ENCODE results near the gene PARD6A.
A peak's percentile ranks its signal among the peaks of the same experiment; 100 is the strongest.

The PARD6A gene

GRCh38 chr16:67645397-67646121 lies 15.2 kb upstream of the PARD6A start:
- Histone ChIP-seq H3K4me1 (ENCODE audit: control insufficient read depth, insufficient read depth, low read length) (no peaks in the 10 kb centered on the region), H3K36me3 (ENCODE audit: control insufficient read depth in 2 of 2, insufficient read depth in 1 of 2, low read length in 2 of 2) (no peaks in the 10 kb centered on the region), H3K27ac (ENCODE audit: extremely low read depth, low read depth, low read length) (no peak overlapping the region), H3K9me3 (ENCODE audit: control insufficient read depth, insufficient read depth, low read depth, low read length) (no peaks in the 10 kb centered on the region), H3K4me3 (ENCODE audit: low read depth, low read length) (peak overlapping the region; percentile 44)
- peak; percentile 30; the same call in 1 of the 2 replicates for TF ChIP-seq GLIS1 (tag by site-specific recombination; IDR thresholded peaks at IDR 0.05)
- peak; percentile 65 for TF ChIP-seq SCRT2 (tag by site-specific recombination; IDR thresholded peaks at IDR 0.05)
- TF ChIP-seq ZNF266 (tag by site-specific recombination; IDR thresholded peaks at IDR 0.05; ENCODE audit: low read depth) = no peak
- TF ChIP-seq ZNF701 (tag by site-specific recombination; IDR thresholded peaks at IDR 0.05) = no peak
- TF ChIP-seq ZNF292 (tag by site-specific recombination; IDR thresholded peaks at IDR 0.05; ENCODE audit: borderline replicate concordance, low read depth) = no peak
- TF ChIP-seq ZIC2 (tag by site-specific recombination; IDR thresholded peaks at IDR 0.05) = peak; percentile 79
- POLR2A ChIA-PET = interaction anchor here (0.5 to 2.1 kb wide), 5 partner anchors 15 to 124 kb away, joined by 3 to 13 read pairs (median 7); partner anchors contain the start of genes ACD, CTCF and PARD6A
- CTCF ChIA-PET = interaction anchor here (0.6 to 9.9 kb wide), 27 partner anchors 13 to 358 kb away, joined by 3 to 119 read pairs (median 6); partner anchors contain the start of genes ACD, CTCF and RIPOR1

- ChIA-PET POLR2A (interaction anchor here (0.7 to 1.9 kb wide), 2 partner anchors 126 to 296 kb away, joined by 4 to 7 read pairs; no protein-coding TSS in a partner anchor), CTCF (interaction anchor here (0.6 to 9.9 kb wide), 5 partner anchors 29 to 169 kb away, joined by 3 to 119 read pairs (median 4); no protein-coding TSS in a partner anchor)
- no peaks in the 10 kb centered on the region for H3K9me3 ChIP-seq (ENCODE audit: control insufficient read depth, insufficient read depth, low read depth, low read length)
- no peak overlapping the region for H3K4me3 ChIP-seq (ENCODE audit: low read depth, low read length)
- no peaks in the 10 kb centered on the region for H3K36me3 ChIP-seq (ENCODE audit: control insufficient read depth in 2 of 2, insufficient read depth in 1 of 2, low read length in 2 of 2)
- H3K4me1 ChIP-seq (ENCODE audit: control insufficient read depth, insufficient read depth, low read length) = no peaks in the 10 kb centered on the region
- TF ChIP-seq ZNF155 (tag by site-specific recombination; IDR thresholded peaks at IDR 0.05) = no peak
- TF ChIP-seq FEZF1 (tag by site-specific recombination; IDR thresholded peaks at IDR 0.05) = no peak
- TF ChIP-seq YY2 (tag by site-specific recombination; IDR thresholded peaks at IDR 0.05) = no peak
- no peak for TF ChIP-seq EGR2 (tag by site-specific recombination; IDR thresholded peaks at IDR 0.05; ENCODE audit: low read depth)
- no peak for TF ChIP-seq ZXDB (tag by site-specific recombination; IDR thresholded peaks at IDR 0.05)
- peak; percentile 82 for TF ChIP-seq KLF1 (tag by site-specific recombination; IDR thresholded peaks at IDR 0.05)
- TF ChIP-seq KLF10 (tag by site-specific recombination; IDR thresholded peaks at IDR 0.05) = no peak
- peak; percentile 38; the same call in 1 of the 2 replicates for TF ChIP-seq GLIS1 (tag by site-specific recombination; IDR thresholded peaks at IDR 0.05)
- TF ChIP-seq IKZF3 (tag by site-specific recombination; IDR thresholded peaks at IDR 0.05) = no peak
- no peak overlapping the region for H3K27ac ChIP-seq (ENCODE audit: extremely low read depth, low read depth, low read length)
Observed at GRCh38 chr16:67647111-67647651, 13.6 kb upstream of the PARD6A start.

- no peaks in the 10 kb centered on the region for H3K4me1 ChIP-seq (ENCODE audit: control insufficient read depth, insufficient read depth, low read length)
- H3K9me3 ChIP-seq (ENCODE audit: control insufficient read depth, insufficient read depth, low read depth, low read length) = no peaks in the 10 kb centered on the region
- ChIA-PET CTCF (interaction anchor here (0.9 to 9.9 kb wide), 3 partner anchors 97 to 126 kb away, joined by 3 to 119 read pairs (median 73); no protein-coding TSS in a partner anchor), POLR2A (interaction anchor here (0.7 kb wide), 1 partner anchor 296 kb away, joined by 4 read pairs; no protein-coding TSS in a partner anchor)
- H3K4me3 ChIP-seq (ENCODE audit: low read depth, low read length) = no peak overlapping the region
- H3K27ac ChIP-seq (ENCODE audit: extremely low read depth, low read depth, low read length) = no peak overlapping the region
- H3K36me3 ChIP-seq (ENCODE audit: control insufficient read depth in 2 of 2, insufficient read depth in 1 of 2, low read length in 2 of 2) = no peaks in the 10 kb centered on the region
- TF ChIP-seq ZNF529 (tag by site-specific recombination; IDR thresholded peaks at IDR 0.05; ENCODE audit: insufficient replicate concordance) = no peak
- TF ChIP-seq ZNF830 (tag by site-specific recombination; IDR thresholded peaks at IDR 0.05; ENCODE audit: low read depth) = no peak
- no peak for TF ChIP-seq ZBTB20 (tag by site-specific recombination; IDR thresholded peaks at IDR 0.05)
- no peak for TF ChIP-seq ZNF585B (tag by site-specific recombination; IDR thresholded peaks at IDR 0.05)
- TF ChIP-seq ZNF768 (tag by site-specific recombination; IDR thresholded peaks at IDR 0.05) = no peak
- no peak for TF ChIP-seq ZNF426 (tag by site-specific recombination; IDR thresholded peaks at IDR 0.05)
- TF ChIP-seq ZNF571 (tag by site-specific recombination; IDR thresholded peaks at IDR 0.05) = no peak
- no peak for TF ChIP-seq ZNF146 (tag by site-specific recombination; IDR thresholded peaks at IDR 0.05)
- TF ChIP-seq ZNF302 (tag by site-specific recombination; IDR thresholded peaks at IDR 0.05; ENCODE audit: low read depth) = no peak
- no peak for TF ChIP-seq ZNF449 (tag by site-specific recombination; IDR thresholded peaks at IDR 0.05)
- no peak for TF ChIP-seq KLF9 (tag by site-specific recombination; IDR thresholded peaks at IDR 0.05; ENCODE audit: low read depth)
- no peak for TF ChIP-seq FEZF1 (tag by site-specific recombination; IDR thresholded peaks at IDR 0.05)
- no peak for TF ChIP-seq ZNF548 (tag by site-specific recombination; IDR thresholded peaks at IDR 0.05)
- TF ChIP-seq ZNF704 (tag by site-specific recombination; IDR thresholded peaks at IDR 0.05) = no peak
Observed at GRCh38 chr16:67647681-67648080, 13.1 kb upstream of the PARD6A start.
